ENCODE measurements around the gene GARIN3. TPM values are rescaled to one million over a fixed set of nuclear protein-coding genes. Genes with fewer than 3 reads are reported as not detected.

The GARIN3 gene
- total RNA-seq, 1 experiment from 2014 or later, result not detected

GRCh38 chr5:157172403-157172802, 6.3 kb upstream of the GARIN3 start:
- Histone ChIP-seq H3K9ac (ENCODE audit: extremely low read depth, insufficient read length, low read length) (no peak overlapping the region), H3K14ac (ENCODE audit: insufficient read depth, low read length) (no peak overlapping the region), H2BK12ac (ENCODE audit: insufficient read length, low read depth, low read length) (no peak overlapping the region), H3K79me1 (ENCODE audit: insufficient read depth, low read depth, low read length, poor library complexity, severe bottlenecking) (no peaks in the 10 kb centered on the region), H3K23ac (ENCODE audit: insufficient read length, low read depth, low read length) (no peak overlapping the region), H4K20me1 (ENCODE audit: control insufficient read depth, insufficient read depth, insufficient read length) (no peaks in the 10 kb centered on the region), H3T11ph (ENCODE audit: low read length) (no peak overlapping the region), H3K27me3 (ENCODE audit: insufficient read depth, low read length) (no peaks in the 10 kb centered on the region), H4K8ac (replicated peaks; ENCODE audit: insufficient read length, low read depth, low read length) (no peak overlapping the region), H2BK15ac (ENCODE audit: low read depth, low read length) (no peak overlapping the region), H2BK20ac (ENCODE audit: low read depth, low read length, poor library complexity, severe bottlenecking) (no peak overlapping the region), H2BK120ac (ENCODE audit: low read depth, low read length, poor library complexity, severe bottlenecking) (no peak overlapping the region), H3K23me2 (ENCODE audit: insufficient read length, low read depth, low read length, poor library complexity, severe bottlenecking) (no peaks in the 10 kb centered on the region), H3K9me3 (ENCODE audit: control insufficient read depth, low read depth, low read length) (no peaks in the 10 kb centered on the region), H3K27ac (ENCODE audit: insufficient read length, low read depth, low read length) (no peak overlapping the region), H2AK5ac (ENCODE audit: insufficient read length, low read length) (no peak overlapping the region), H3K4ac (ENCODE audit: low read depth, low read length) (no peak overlapping the region), H3K56ac (ENCODE audit: insufficient read length, low read depth, low read length) (no peak overlapping the region), H3K4me1 (ENCODE audit: insufficient read depth, low read length) (no peaks in the 10 kb centered on the region), H2BK5ac (ENCODE audit: insufficient read length, low read length) (no peak overlapping the region), H4K5ac (ENCODE audit: insufficient read length, low read depth, low read length) (no peak overlapping the region), H3K18ac (ENCODE audit: insufficient read length, low read depth, low read length) (no peak overlapping the region), H3K4me2 (ENCODE audit: insufficient read depth, insufficient read length, low read length) (no peak overlapping the region), H2AFZ (ENCODE audit: low read length) (no peak overlapping the region), H3K79me2 (ENCODE audit: insufficient read depth, low read length) (no peaks in the 10 kb centered on the region), H4K91ac (ENCODE audit: insufficient read length, low read depth, low read length) (no peak overlapping the region)
- Mint-ChIP-seq H3K27ac (peak overlapping the region in 1 of 3 experiments; percentile 21; a peak in 1 of 7 replicates), H3K4me1 (peaks cover 18 to 22% of the 10 kb centered on the region in 2 experiments), H3K9me3 (peaks cover 3 to 5% of the 10 kb centered on the region in 2 experiments; a peak in 4 of 5 replicates), H3K27me3 (ENCODE audit: low read depth) (peaks cover 1% of the 10 kb centered on the region; the same call in 1 of the 2 replicates), H3K36me3 (ENCODE audit: insufficient read depth in 1 of 3, low read depth in 3 of 3) (peaks cover 0 to 6% (median 0%) of the 10 kb centered on the region in 3 experiments; a peak in 2 of 7 replicates), H3K4me3 (no peak overlapping the region)
- TF ChIP-seq CTCF (conservative IDR thresholded peaks at IDR 0.05), result no peak
- no CpG with 5 or more reads among the region's 2 CpGs for WGBS (ENCODE audit: extremely low coverage, insufficient read length, low lambda C conversion rate)
- no peak for DNase-seq

All from H9 (cell line).